KMS-11 (cell line): ENCODE measurements around the gene ARHGEF35.
"Not testable (repeated sequence)": the region's sequence is repeated elsewhere in the genome, so short reads cannot be mapped to it uniquely, and the experiment has no call there.

ENCODE experiments used
- H2AFZ ChIP-seq: fragments of 200-600 bp; sonication (generic); 2 replicates; pipeline ENCODE4 v1.6.1; 2016; ENCODE audit warnings: antibody characterized with exemption, mixed run types, low read depth
- H3K27ac ChIP-seq: fragments of 200-600 bp; sonication (generic); 2 replicates; pipeline ENCODE4 v1.6.1; 2016; ENCODE audit warnings: mild to moderate bottlenecking, mixed run types
- H3K27me3 ChIP-seq: fragments of 200-600 bp; sonication (generic); 2 replicates; pipeline ENCODE4 v1.6.1; 2017; ENCODE audit warnings: mild to moderate bottlenecking, low read depth, mixed run types, moderate library complexity; ENCODE audit not compliant: insufficient read depth
- H3K36me3 ChIP-seq: fragments of 200-600 bp; sonication (generic); 2 replicates; pipeline ENCODE4 v1.6.1; 2017; ENCODE audit warnings: mild to moderate bottlenecking, mixed run types; ENCODE audit not compliant: insufficient read depth
- H3K4me1 ChIP-seq: fragments of 200-600 bp; sonication (generic); 2 replicates; pipeline ENCODE4 v1.6.1; 2016; ENCODE audit warnings: mild to moderate bottlenecking, low read depth, mixed run types; ENCODE audit not compliant: poor library complexity, severe bottlenecking
- H3K4me2 ChIP-seq: fragments of 200-600 bp; sonication (generic); 2 replicates; pipeline ENCODE4 v1.7.0; 2016; ENCODE audit warnings: mild to moderate bottlenecking, mixed run types
- H3K4me3 ChIP-seq: fragments of 200-600 bp; sonication (generic); IDR thresholded peaks from 2 replicates; pipeline ENCODE4 v1.6.1; 2017; ENCODE audit warnings: low read depth, low read length, mixed read lengths; ENCODE audit not compliant: insufficient read depth
- H3K79me2 ChIP-seq: fragments of 200-600 bp; sonication (generic); 2 replicates; pipeline ENCODE4 v1.6.1; 2016; ENCODE audit warnings: low read depth, mixed run types; ENCODE audit not compliant: insufficient read depth
- H3K9ac ChIP-seq: fragments of 200-600 bp; sonication (generic); 2 replicates; pipeline ENCODE4 v1.6.1; 2016; ENCODE audit warnings: mild to moderate bottlenecking, mixed run types
- H4K20me1 ChIP-seq: fragments of 200-600 bp; sonication (generic); 2 replicates; pipeline ENCODE4 v1.6.1; 2016; ENCODE audit warnings: mild to moderate bottlenecking, mixed run types; ENCODE audit not compliant: insufficient read depth
- TF ChIP-seq, protein P1 (sequence below): fragments of 200-600 bp; sonication (generic); conservative IDR thresholded peaks from 2 replicates; pipeline ENCODE4 v1.6.1; 2017; ENCODE audit warnings: low read depth, mild to moderate bottlenecking, antibody characterized with exemption, low read length, moderate library complexity, mixed read lengths

ARHGEF35 gene

DNA sequence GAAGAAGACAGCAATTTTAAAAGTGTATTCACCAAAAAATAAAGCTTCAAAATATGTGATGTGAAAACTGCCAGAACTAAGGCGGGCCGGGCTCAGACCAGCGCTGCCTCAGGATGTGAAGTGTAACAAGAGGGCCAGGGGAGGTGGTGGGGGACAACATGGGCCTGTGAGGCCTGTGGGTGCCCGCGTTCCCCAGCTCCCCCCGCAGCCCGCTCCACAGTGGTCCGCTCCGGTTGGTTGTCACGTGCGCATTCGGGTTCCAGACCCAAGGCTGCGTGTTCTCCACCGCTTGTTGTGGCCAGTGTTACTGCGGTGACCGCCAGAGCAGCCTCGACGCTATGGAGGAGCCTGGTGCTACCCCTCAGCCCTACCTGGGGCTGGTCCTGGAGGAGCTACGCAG lies 12.5 kb downstream of the ARHGEF35 start, which contains the start of gene CTAGE4:
Gene CTAGE4 (plus strand): TSS at position 301 of the 400 bp plus-strand sequence. CDS start 38 bp downstream, at position 339.
- H3K4me1 ChIP-seq, H3K27ac ChIP-seq, H3K79me2 ChIP-seq: not testable (repeated sequence)

DNA sequence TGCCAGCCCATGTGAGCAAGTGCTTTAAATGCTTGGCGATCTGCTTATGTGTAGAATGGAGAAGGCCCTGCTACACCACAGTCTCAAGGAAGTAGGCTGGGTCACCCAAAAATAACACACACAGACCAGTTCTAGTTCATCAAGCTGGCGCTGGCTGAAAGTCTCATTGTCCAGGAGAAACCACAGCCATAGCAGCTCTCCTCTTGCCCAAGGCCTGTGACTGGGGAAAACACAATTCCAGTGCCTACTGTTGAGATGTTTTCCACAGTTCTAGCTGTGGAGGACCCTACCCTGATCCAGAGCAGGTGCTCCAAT lies 16.5 kb downstream of the ARHGEF35 start:
- not testable (repeated sequence) for H3K36me3 ChIP-seq, H3K9ac ChIP-seq, H3K4me1 ChIP-seq, H2AFZ ChIP-seq, H3K4me2 ChIP-seq, H3K4me3 ChIP-seq, H4K20me1 ChIP-seq, H3K27me3 ChIP-seq, H3K27ac ChIP-seq, H3K79me2 ChIP-seq

More for the DNA sequence above, 12.5 kb downstream of the ARHGEF35 start, which contains the start of gene CTAGE4:
- not testable (repeated sequence) for H3K4me3 ChIP-seq, H3K9ac ChIP-seq, H3K36me3 ChIP-seq, H2AFZ ChIP-seq, H4K20me1 ChIP-seq, H3K27me3 ChIP-seq, H3K4me2 ChIP-seq

GRCh38 chr7:144178380-144179164 lies 17.1 kb downstream of the ARHGEF35 start:
- not testable (repeated sequence) for H2AFZ ChIP-seq, H3K27me3 ChIP-seq, H3K79me2 ChIP-seq, H3K36me3 ChIP-seq, H3K4me3 ChIP-seq, H3K4me1 ChIP-seq, H3K27ac ChIP-seq, H3K9ac ChIP-seq, H3K4me2 ChIP-seq, H4K20me1 ChIP-seq

DNA sequence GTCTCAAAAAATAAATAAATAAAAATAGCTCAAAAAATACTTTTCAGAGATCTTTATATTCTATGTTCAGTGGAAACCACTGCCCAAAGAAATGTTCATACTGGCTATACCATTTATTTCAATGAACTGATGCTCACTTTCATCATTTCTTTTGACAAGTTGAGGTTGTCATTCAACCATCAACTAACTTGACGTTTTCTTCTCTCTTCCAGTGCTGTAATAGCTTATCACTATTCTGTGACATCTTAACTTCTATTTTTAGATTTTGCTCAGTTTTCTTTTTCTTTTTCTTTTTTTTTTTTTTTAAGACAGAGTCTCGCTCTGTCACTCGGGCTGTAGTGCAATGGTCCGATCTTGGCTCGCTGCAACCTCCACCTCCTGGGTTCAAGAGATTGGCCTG lies 21.0 kb downstream of the ARHGEF35 start:
- Histone ChIP-seq H3K27ac (no peak overlapping the region), H4K20me1 (no peaks in the 10 kb centered on the region), H3K36me3 (no peaks in the 10 kb centered on the region), H2AFZ (no peak overlapping the region), H3K4me2 (no peak overlapping the region), H3K4me1 (no peaks in the 10 kb centered on the region), H3K9ac (no peak overlapping the region), H3K4me3 (no peak overlapping the region), H3K27me3 (no peaks in the 10 kb centered on the region), H3K79me2 (no peaks in the 10 kb centered on the region)
- TF ChIP-seq, protein P1, sequence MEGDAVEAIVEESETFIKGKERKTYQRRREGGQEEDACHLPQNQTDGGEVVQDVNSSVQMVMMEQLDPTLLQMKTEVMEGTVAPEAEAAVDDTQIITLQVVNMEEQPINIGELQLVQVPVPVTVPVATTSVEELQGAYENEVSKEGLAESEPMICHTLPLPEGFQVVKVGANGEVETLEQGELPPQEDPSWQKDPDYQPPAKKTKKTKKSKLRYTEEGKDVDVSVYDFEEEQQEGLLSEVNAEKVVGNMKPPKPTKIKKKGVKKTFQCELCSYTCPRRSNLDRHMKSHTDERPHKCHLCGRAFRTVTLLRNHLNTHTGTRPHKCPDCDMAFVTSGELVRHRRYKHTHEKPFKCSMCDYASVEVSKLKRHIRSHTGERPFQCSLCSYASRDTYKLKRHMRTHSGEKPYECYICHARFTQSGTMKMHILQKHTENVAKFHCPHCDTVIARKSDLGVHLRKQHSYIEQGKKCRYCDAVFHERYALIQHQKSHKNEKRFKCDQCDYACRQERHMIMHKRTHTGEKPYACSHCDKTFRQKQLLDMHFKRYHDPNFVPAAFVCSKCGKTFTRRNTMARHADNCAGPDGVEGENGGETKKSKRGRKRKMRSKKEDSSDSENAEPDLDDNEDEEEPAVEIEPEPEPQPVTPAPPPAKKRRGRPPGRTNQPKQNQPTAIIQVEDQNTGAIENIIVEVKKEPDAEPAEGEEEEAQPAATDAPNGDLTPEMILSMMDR: no peak

GRCh38 chr7:144171594-144172350 lies 23.9 kb downstream of the ARHGEF35 start:
- H3K4me3 ChIP-seq, H3K27ac ChIP-seq, H3K4me2 ChIP-seq, H2AFZ ChIP-seq, H4K20me1 ChIP-seq, H3K79me2 ChIP-seq, H3K36me3 ChIP-seq, H3K27me3 ChIP-seq, H3K9ac ChIP-seq, H3K4me1 ChIP-seq: not testable (repeated sequence)

- no peak overlapping the region for H3K9ac ChIP-seq
- H4K20me1 ChIP-seq: no peaks in the 10 kb centered on the region
- no peaks in the 10 kb centered on the region for H3K79me2 ChIP-seq
- TF ChIP-seq, protein P1: no peak
- no peaks in the 10 kb centered on the region for H3K36me3 ChIP-seq
- no peak overlapping the region for H3K4me2 ChIP-seq
- no peak overlapping the region for H2AFZ ChIP-seq
- no peak overlapping the region for H3K4me3 ChIP-seq
- no peak overlapping the region for H3K27ac ChIP-seq
- no peaks in the 10 kb centered on the region for H3K27me3 ChIP-seq
- H3K4me1 ChIP-seq: no peaks in the 10 kb centered on the region
Measured at GRCh38 chr7:144164784-144165183, 30.8 kb downstream of the ARHGEF35 start.
